ENCODE results near the gene EIPR1. TPM values are rescaled to one million over a fixed set of nuclear protein-coding genes. Genes with fewer than 3 reads are reported as not detected.

Gene EIPR1
- polyA plus RNA-seq, 1 donor from 2014 or later: 138 TPM

DNA sequence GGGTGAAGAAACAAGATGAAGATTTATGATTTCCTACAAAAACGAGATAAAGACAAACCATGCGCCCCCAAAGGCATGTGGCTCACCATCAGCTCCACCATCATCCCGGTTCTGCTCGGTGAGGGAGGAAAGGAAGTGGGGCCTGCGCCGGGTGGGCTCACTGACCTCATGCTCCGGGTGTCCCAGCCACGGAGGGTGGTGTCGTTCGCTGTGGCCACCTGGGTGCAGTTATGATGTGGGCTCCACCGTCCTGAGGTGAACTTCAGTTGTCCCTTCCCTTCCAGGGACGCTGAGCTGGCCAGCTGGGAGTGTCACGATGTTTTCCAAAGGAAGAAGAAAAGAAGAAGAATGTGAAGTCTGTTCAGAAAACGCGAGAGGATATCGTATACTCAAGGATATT lies 180.9 kb downstream of the EIPR1 start:
- no peaks in the 10 kb centered on the region for H3K27me3 ChIP-seq (ENCODE audit: insufficient read depth, low read depth, low read length)
- no peaks in the 10 kb centered on the region for H3F3A ChIP-seq (ENCODE audit: insufficient read depth, low read length, poor library complexity, severe bottlenecking)
- no peaks in the 10 kb centered on the region for H3K36me3 ChIP-seq (ENCODE audit: insufficient read depth, low read length)
- no peak for TF ChIP-seq RAD21 (conservative IDR thresholded peaks at IDR 0.05)
- no peak for TF ChIP-seq SMC3 (conservative IDR thresholded peaks at IDR 0.05; ENCODE audit: poor library complexity)
- no peak for TF ChIP-seq EP300 (conservative IDR thresholded peaks at IDR 0.05; ENCODE audit: poor library complexity, severe bottlenecking)
- no peak for TF ChIP-seq EZH2 (IDR thresholded peaks at IDR 0.05; ENCODE audit: borderline replicate concordance, insufficient read depth, low read length, poor library complexity, severe bottlenecking)
- H3K9me3 ChIP-seq (ENCODE audit: low read length): no peaks in the 10 kb centered on the region
- no peaks in the 10 kb centered on the region for H3K9me2 ChIP-seq (ENCODE audit: insufficient read depth, low read length)
- peak overlapping the region; percentile 62 for H3K27ac ChIP-seq (ENCODE audit: low read length)
- no peak overlapping the region for H2AFZ ChIP-seq (ENCODE audit: low read depth, low read length)
- no peak overlapping the region for H3K4me2 ChIP-seq (ENCODE audit: low read length)
- H3K9ac ChIP-seq (ENCODE audit: low read length): no peak overlapping the region
- peak overlapping the region; percentile 20 for H3K4me3 ChIP-seq (ENCODE audit: low read length)
- no peaks in the 10 kb centered on the region for H3K79me2 ChIP-seq (replicated peaks; ENCODE audit: insufficient read depth, low read length)
- H4K20me1 ChIP-seq (ENCODE audit: insufficient read depth): no peaks in the 10 kb centered on the region

DNA sequence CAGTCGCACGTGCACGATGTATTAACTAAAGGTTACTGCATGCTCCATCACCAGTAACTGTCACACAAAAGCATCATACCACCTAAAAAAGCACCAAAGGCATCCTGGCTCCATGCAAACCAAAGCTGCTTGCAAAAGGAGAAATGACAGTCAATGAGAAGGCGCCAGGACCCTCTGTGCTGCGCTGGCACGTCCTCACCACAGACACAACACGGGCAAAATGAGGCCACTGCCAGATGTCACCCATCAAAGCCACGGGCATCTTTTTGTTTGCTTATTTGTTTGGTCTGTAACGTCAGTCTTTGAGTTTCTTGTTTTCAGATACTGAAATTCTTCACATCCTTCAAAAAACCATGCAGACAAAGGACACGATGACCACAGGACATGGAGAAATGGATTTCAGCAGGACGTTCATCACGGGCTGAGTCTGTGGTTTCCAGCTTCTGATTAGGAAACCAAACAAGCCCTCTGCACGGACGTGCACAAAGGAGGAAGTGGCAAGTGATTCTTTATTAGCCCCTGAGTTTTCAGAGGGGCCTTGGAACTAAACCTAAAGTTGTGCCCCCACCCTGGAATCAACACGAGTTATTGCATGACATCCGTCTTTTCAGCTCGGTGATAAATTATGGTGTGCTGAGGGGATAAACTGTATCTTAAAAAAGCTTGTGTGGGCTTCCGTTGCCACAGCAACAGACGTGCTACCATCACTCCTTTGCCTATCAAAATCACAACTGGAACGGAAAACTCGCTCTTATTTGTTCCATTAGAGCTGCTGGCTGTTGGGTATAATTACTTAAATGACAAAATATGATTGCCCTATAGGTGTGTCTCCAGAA lies 181.8 kb downstream of the EIPR1 start:
- H3K27ac ChIP-seq (ENCODE audit: low read length): peak overlapping the region; percentile 62

More for the DNA sequence above, 181.8 kb downstream of the EIPR1 start:
- Histone ChIP-seq H3K9me2 (ENCODE audit: insufficient read depth, low read length) (no peaks in the 10 kb centered on the region), H3K4me3 (ENCODE audit: low read length) (peak overlapping the region; percentile 20), H3F3A (ENCODE audit: insufficient read depth, low read length, poor library complexity, severe bottlenecking) (no peaks in the 10 kb centered on the region), H3K27me3 (ENCODE audit: insufficient read depth, low read depth, low read length) (no peaks in the 10 kb centered on the region), H3K36me3 (ENCODE audit: insufficient read depth, low read length) (no peaks in the 10 kb centered on the region), H3K4me2 (ENCODE audit: low read length) (no peak overlapping the region), H3K9me3 (ENCODE audit: low read length) (no peaks in the 10 kb centered on the region), H3K9ac (ENCODE audit: low read length) (peak overlapping the region; percentile 2), H2AFZ (ENCODE audit: low read depth, low read length) (no peak overlapping the region), H3K79me2 (replicated peaks; ENCODE audit: insufficient read depth, low read length) (no peaks in the 10 kb centered on the region), H4K20me1 (ENCODE audit: insufficient read depth) (no peaks in the 10 kb centered on the region)
- no peak for TF ChIP-seq EZH2 (IDR thresholded peaks at IDR 0.05; ENCODE audit: borderline replicate concordance, insufficient read depth, low read length, poor library complexity, severe bottlenecking)
- TF ChIP-seq RAD21 (conservative IDR thresholded peaks at IDR 0.05): no peak
- no peak for TF ChIP-seq EP300 (conservative IDR thresholded peaks at IDR 0.05; ENCODE audit: poor library complexity, severe bottlenecking)
- no peak for TF ChIP-seq MXI1 (conservative IDR thresholded peaks at IDR 0.05; ENCODE audit: poor library complexity, severe bottlenecking)
- peak; percentile 29 for TF ChIP-seq POLR2AphosphoS5 (IDR thresholded peaks at IDR 0.05)
- TF ChIP-seq, protein P1, sequence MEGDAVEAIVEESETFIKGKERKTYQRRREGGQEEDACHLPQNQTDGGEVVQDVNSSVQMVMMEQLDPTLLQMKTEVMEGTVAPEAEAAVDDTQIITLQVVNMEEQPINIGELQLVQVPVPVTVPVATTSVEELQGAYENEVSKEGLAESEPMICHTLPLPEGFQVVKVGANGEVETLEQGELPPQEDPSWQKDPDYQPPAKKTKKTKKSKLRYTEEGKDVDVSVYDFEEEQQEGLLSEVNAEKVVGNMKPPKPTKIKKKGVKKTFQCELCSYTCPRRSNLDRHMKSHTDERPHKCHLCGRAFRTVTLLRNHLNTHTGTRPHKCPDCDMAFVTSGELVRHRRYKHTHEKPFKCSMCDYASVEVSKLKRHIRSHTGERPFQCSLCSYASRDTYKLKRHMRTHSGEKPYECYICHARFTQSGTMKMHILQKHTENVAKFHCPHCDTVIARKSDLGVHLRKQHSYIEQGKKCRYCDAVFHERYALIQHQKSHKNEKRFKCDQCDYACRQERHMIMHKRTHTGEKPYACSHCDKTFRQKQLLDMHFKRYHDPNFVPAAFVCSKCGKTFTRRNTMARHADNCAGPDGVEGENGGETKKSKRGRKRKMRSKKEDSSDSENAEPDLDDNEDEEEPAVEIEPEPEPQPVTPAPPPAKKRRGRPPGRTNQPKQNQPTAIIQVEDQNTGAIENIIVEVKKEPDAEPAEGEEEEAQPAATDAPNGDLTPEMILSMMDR (IDR thresholded peaks at IDR 0.05; ENCODE audit: poor library complexity, severe bottlenecking): no peak
- TF ChIP-seq, protein P2, sequence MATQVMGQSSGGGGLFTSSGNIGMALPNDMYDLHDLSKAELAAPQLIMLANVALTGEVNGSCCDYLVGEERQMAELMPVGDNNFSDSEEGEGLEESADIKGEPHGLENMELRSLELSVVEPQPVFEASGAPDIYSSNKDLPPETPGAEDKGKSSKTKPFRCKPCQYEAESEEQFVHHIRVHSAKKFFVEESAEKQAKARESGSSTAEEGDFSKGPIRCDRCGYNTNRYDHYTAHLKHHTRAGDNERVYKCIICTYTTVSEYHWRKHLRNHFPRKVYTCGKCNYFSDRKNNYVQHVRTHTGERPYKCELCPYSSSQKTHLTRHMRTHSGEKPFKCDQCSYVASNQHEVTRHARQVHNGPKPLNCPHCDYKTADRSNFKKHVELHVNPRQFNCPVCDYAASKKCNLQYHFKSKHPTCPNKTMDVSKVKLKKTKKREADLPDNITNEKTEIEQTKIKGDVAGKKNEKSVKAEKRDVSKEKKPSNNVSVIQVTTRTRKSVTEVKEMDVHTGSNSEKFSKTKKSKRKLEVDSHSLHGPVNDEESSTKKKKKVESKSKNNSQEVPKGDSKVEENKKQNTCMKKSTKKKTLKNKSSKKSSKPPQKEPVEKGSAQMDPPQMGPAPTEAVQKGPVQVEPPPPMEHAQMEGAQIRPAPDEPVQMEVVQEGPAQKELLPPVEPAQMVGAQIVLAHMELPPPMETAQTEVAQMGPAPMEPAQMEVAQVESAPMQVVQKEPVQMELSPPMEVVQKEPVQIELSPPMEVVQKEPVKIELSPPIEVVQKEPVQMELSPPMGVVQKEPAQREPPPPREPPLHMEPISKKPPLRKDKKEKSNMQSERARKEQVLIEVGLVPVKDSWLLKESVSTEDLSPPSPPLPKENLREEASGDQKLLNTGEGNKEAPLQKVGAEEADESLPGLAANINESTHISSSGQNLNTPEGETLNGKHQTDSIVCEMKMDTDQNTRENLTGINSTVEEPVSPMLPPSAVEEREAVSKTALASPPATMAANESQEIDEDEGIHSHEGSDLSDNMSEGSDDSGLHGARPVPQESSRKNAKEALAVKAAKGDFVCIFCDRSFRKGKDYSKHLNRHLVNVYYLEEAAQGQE (IDR thresholded peaks at IDR 0.05; ENCODE audit: borderline replicate concordance): no peak

All from neural cell (in vitro differentiated cells).